AG10803 (cell line): ENCODE measurements around the gene TBATA.

Source experiments
- DNase-seq: peaks from one replicate; pipeline ENCODE4 v3.0.0; 2010; ENCODE audit warnings: low read depth
- H3K4me3 ChIP-seq: 2 replicates; pipeline ENCODE4 v1.5.1; 2011; ENCODE audit warnings: mild to moderate bottlenecking, low read length, control low read depth
- CTCF ChIP-seq: conservative IDR thresholded peaks from 2 replicates; pipeline ENCODE4 v1.5.1; 2011; ENCODE audit warnings: mild to moderate bottlenecking, low read length, control low read depth, inconsistent platforms

Gene TBATA

GRCh38 chr10:70779088-70779487, 6.1 kb downstream of the TBATA start:
- H3K4me3 ChIP-seq = no peak overlapping the region
- DNase-seq = no peak
- no peak for TF ChIP-seq CTCF

GRCh38 chr10:70778267-70778924, 6.8 kb downstream of the TBATA start:
- no peak for DNase-seq
- no peak for TF ChIP-seq CTCF
- no peak overlapping the region for H3K4me3 ChIP-seq

- no peak overlapping the region for H3K4me3 ChIP-seq
- no peak for DNase-seq
- TF ChIP-seq CTCF = no peak
Measured at GRCh38 chr10:70777063-70777875, 7.9 kb downstream of the TBATA start.

GRCh38 chr10:70776455-70777005, 8.6 kb downstream of the TBATA start:
- DNase-seq = no peak
- no peak overlapping the region for H3K4me3 ChIP-seq
- no peak for TF ChIP-seq CTCF

- no peak overlapping the region for H3K4me3 ChIP-seq
- no peak for DNase-seq
- no peak for TF ChIP-seq CTCF
Measured at GRCh38 chr10:70775679-70776454, 9.3 kb downstream of the TBATA start.

- TF ChIP-seq CTCF = no peak
- H3K4me3 ChIP-seq = no peak overlapping the region
- DNase-seq = no peak
Measured at GRCh38 chr10:70774810-70775678, 10.1 kb downstream of the TBATA start.
